ENCODE measurements around the gene SLC6A11. TPM values are rescaled to one million over a fixed set of nuclear protein-coding genes. Genes with fewer than 3 reads are reported as not detected.

Gene SLC6A11
- total RNA-seq, 1 experiment from 2014 or later: 1.5 TPM

DNA sequence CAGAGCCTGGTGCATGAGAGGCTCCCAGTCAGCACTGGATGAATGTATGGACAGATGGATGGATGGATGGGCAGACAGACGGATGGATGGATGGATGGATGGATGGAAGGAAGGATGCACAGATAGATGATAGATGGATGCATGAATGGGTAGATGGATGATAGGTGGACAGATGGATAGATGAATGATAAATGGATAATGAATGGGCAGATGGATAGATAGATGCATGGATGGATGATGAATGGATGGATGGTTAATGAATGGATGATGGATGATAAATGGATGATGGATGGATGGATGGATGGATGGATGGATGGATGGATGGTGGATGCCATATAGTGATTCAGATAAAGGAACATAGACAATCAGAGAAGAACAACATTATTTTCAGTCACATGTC, 71.0 kb downstream of the SLC6A11 start:
- H3K9ac ChIP-seq (ENCODE audit: extremely low read depth, insufficient read length, low read length): no peak overlapping the region
- H2BK20ac ChIP-seq (ENCODE audit: low read depth, low read length, poor library complexity, severe bottlenecking): no peak overlapping the region
- no peak overlapping the region for H3K4me2 ChIP-seq (ENCODE audit: insufficient read depth, insufficient read length, low read length)
- H3K23me2 ChIP-seq (ENCODE audit: insufficient read length, low read depth, low read length, poor library complexity, severe bottlenecking): no peaks in the 10 kb centered on the region
- Mint-ChIP-seq H3K9me3 (peaks cover 3 to 5% of the 10 kb centered on the region in 2 experiments; a peak in 3 of 5 replicates), H3K4me3 (no peak overlapping the region), H3K4me1 (peaks cover 0 to 3% of the 10 kb centered on the region in 2 experiments; a peak in 1 of 4 replicates), H3K27ac (no peak overlapping the region), H3K27me3 (ENCODE audit: low read depth) (peaks cover 77% of the 10 kb centered on the region), H3K36me3 (ENCODE audit: insufficient read depth in 1 of 3, low read depth in 3 of 3) (no peaks in the 10 kb centered on the region; a peak in 1 of 7 replicates)
- no peaks in the 10 kb centered on the region for H3K27me3 ChIP-seq (ENCODE audit: insufficient read depth, low read length)
- TF ChIP-seq CTCF (conservative IDR thresholded peaks at IDR 0.05): no peak
- H3K4me1 ChIP-seq (ENCODE audit: insufficient read depth, low read length): no peaks in the 10 kb centered on the region
- no peak overlapping the region for H4K5ac ChIP-seq (ENCODE audit: insufficient read length, low read depth, low read length)
- no peak overlapping the region for H3K56ac ChIP-seq (ENCODE audit: insufficient read length, low read depth, low read length)
- no peak overlapping the region for H3K4ac ChIP-seq (ENCODE audit: low read depth, low read length)
- no peaks in the 10 kb centered on the region for H3K9me3 ChIP-seq (ENCODE audit: control insufficient read depth, low read depth, low read length)
- no peak overlapping the region for H4K8ac ChIP-seq (replicated peaks; ENCODE audit: insufficient read length, low read depth, low read length)
- H2BK12ac ChIP-seq (ENCODE audit: insufficient read length, low read depth, low read length): no peak overlapping the region
- H4K20me1 ChIP-seq (ENCODE audit: control insufficient read depth, insufficient read depth, insufficient read length): no peaks in the 10 kb centered on the region
- no CpG with 5 or more reads among the region's 1 CpG for WGBS (ENCODE audit: extremely low coverage, insufficient read length, low lambda C conversion rate)
- H3K14ac ChIP-seq (ENCODE audit: insufficient read depth, low read length): no peak overlapping the region
- H3K79me2 ChIP-seq (ENCODE audit: insufficient read depth, low read length): no peaks in the 10 kb centered on the region
- H2BK5ac ChIP-seq (ENCODE audit: insufficient read length, low read length): no peak overlapping the region
- no peak overlapping the region for H2AK5ac ChIP-seq (ENCODE audit: insufficient read length, low read length)
- H3K79me1 ChIP-seq (ENCODE audit: insufficient read depth, low read depth, low read length, poor library complexity, severe bottlenecking): no peaks in the 10 kb centered on the region
- no peak overlapping the region for H3K23ac ChIP-seq (ENCODE audit: insufficient read length, low read depth, low read length)
- no peak overlapping the region for H4K91ac ChIP-seq (ENCODE audit: insufficient read length, low read depth, low read length)
- no peak overlapping the region for H3T11ph ChIP-seq (ENCODE audit: low read length)
- DNase-seq: no peak
- H2BK120ac ChIP-seq (ENCODE audit: low read depth, low read length, poor library complexity, severe bottlenecking): no peak overlapping the region
- H2AFZ ChIP-seq (ENCODE audit: low read length): no peak overlapping the region
- H2BK15ac ChIP-seq (ENCODE audit: low read depth, low read length): no peak overlapping the region
- no peak overlapping the region for H3K18ac ChIP-seq (ENCODE audit: insufficient read length, low read depth, low read length)
- no peak overlapping the region for H3K27ac ChIP-seq (ENCODE audit: insufficient read length, low read depth, low read length)
